DND-41 (cell line): ENCODE measurements around the gene TPM1.

ENCODE experiments used
- EZH2 ChIP-seq: IDR thresholded peaks from 3 replicates; pipeline ENCODE4 v1.6.1; 2012; ENCODE audit warnings: borderline replicate concordance, low read depth, mild to moderate bottlenecking, moderate library complexity, low read length, inconsistent platforms; ENCODE audit not compliant: severe bottlenecking
- TF ChIP-seq, protein P1 (sequence below): IDR thresholded peaks from 2 replicates; pipeline ENCODE4 v1.5.1; 2012; ENCODE audit warnings: borderline replicate concordance, low read length, moderate library complexity, mild to moderate bottlenecking; ENCODE audit not compliant: poor library complexity, severe bottlenecking; ENCODE audit errors: extremely low read depth

DNA sequence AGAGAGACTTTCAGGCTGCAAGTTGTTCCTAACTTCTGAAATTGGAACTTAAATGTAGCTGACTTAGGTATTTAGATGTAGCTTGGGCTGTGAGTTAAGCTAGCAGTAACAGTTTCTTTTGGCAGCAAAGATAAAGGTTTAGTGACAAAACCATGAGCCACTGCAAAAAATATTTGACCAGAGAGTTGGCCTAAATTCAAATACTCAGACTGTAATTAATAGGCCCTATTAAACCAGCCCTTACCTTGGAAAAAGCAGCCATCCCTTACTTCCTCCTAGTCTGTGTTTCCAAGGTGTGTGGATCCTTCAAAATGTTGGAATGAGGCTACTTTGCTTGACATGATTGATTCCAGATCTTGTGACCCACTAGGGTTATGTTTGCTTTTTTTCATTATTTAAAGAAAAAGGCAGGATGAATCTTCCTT is 8.2 kb downstream of the TPM1 start:
- TF ChIP-seq, protein P1, sequence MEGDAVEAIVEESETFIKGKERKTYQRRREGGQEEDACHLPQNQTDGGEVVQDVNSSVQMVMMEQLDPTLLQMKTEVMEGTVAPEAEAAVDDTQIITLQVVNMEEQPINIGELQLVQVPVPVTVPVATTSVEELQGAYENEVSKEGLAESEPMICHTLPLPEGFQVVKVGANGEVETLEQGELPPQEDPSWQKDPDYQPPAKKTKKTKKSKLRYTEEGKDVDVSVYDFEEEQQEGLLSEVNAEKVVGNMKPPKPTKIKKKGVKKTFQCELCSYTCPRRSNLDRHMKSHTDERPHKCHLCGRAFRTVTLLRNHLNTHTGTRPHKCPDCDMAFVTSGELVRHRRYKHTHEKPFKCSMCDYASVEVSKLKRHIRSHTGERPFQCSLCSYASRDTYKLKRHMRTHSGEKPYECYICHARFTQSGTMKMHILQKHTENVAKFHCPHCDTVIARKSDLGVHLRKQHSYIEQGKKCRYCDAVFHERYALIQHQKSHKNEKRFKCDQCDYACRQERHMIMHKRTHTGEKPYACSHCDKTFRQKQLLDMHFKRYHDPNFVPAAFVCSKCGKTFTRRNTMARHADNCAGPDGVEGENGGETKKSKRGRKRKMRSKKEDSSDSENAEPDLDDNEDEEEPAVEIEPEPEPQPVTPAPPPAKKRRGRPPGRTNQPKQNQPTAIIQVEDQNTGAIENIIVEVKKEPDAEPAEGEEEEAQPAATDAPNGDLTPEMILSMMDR = no peak
- no peak for TF ChIP-seq EZH2
